HepG2 (cell line): ENCODE measurements around the gene SMOC1. TPM values are rescaled to one million over a fixed set of nuclear protein-coding genes. Genes with fewer than 3 reads are reported as not detected.

Experiments
- ARID4A ChIP-seq: sonication (generic); formaldehyde crosslinking; IDR thresholded peaks from 2 replicates; pipeline ENCODE4 v1.5.0; 2020; ENCODE audit warnings: mild to moderate bottlenecking, missing genetic modification reagents, borderline replicate concordance
- CEBPZ ChIP-seq: IDR thresholded peaks from 2 replicates; pipeline ENCODE4 v1.6.1; 2012; ENCODE audit warnings: low read length, improper control_type of control experiment
- EEA1 ChIP-seq: sonication (generic); formaldehyde crosslinking; IDR thresholded peaks from 2 replicates; pipeline ENCODE4 v1.5.1; 2020; ENCODE audit warnings: mild to moderate bottlenecking, missing genetic modification reagents, borderline replicate concordance
- EZH2 ChIP-seq: conservative IDR thresholded peaks from 2 replicates; pipeline ENCODE4 v1.6.1; 2012; ENCODE audit warnings: mild to moderate bottlenecking, low read depth, low read length, moderate library complexity
- FOXC1 ChIP-seq: sonication (generic); formaldehyde crosslinking; IDR thresholded peaks from 2 replicates; pipeline ENCODE4 v1.8.0; 2022; ENCODE audit warnings: mild to moderate bottlenecking, missing genetic modification reagents, borderline replicate concordance
- GPBP1L1 ChIP-seq: sonication (generic); formaldehyde crosslinking; IDR thresholded peaks from 2 replicates; pipeline ENCODE4 v1.5.0; 2020; ENCODE audit warnings: mild to moderate bottlenecking, missing genetic modification reagents
- IKZF1 ChIP-seq: fragments of 450-650 bp; IDR thresholded peaks from 2 replicates; pipeline ENCODE4 v1.7.1; 2016
- KDM6A ChIP-seq: IDR thresholded peaks from 2 replicates; pipeline ENCODE4 v1.6.1; 2016; ENCODE audit warnings: low read depth
- NFKB2 ChIP-seq: sonication (generic); formaldehyde crosslinking; IDR thresholded peaks from 2 replicates; pipeline ENCODE4 v1.4.0; 2020; ENCODE audit warnings: missing genetic modification reagents, borderline replicate concordance
- NFYC ChIP-seq: IDR thresholded peaks from 2 replicates; pipeline ENCODE4 v1.6.1; 2016; ENCODE audit warnings: missing genetic modification reagents, missing compliant biosample characterization
- POLR2A ChIP-seq, 2 experiments: IDR thresholded peaks; 2 replicates each; pipeline ENCODE4 v1.6.1; 2011; ENCODE audit warnings: low read depth in 2 of 2, low read length in 2 of 2, mild to moderate bottlenecking in 1 of 2, moderate library complexity in 1 of 2; ENCODE audit not compliant: insufficient read depth in 1 of 2
- RELA ChIP-seq: sonication (generic); formaldehyde crosslinking; IDR thresholded peaks from 2 replicates; pipeline ENCODE4 v1.4.0; 2020; ENCODE audit warnings: missing genetic modification reagents
- SPEN ChIP-seq: sonication (generic); formaldehyde crosslinking; IDR thresholded peaks from 2 replicates; pipeline ENCODE4 v1.5.1; 2020; ENCODE audit warnings: low read depth, mild to moderate bottlenecking, missing genetic modification reagents
- STAT5B ChIP-seq: sonication (generic); formaldehyde crosslinking; IDR thresholded peaks from 2 replicates; pipeline ENCODE4 v1.4.0; 2020; ENCODE audit warnings: missing genetic modification reagents
- ZIK1 ChIP-seq: sonication (generic); formaldehyde crosslinking; IDR thresholded peaks from 2 replicates; pipeline ENCODE4 v1.5.0; 2020; ENCODE audit warnings: mild to moderate bottlenecking, low read depth, missing genetic modification reagents, borderline replicate concordance
- ZNF136 ChIP-seq: sonication (generic); formaldehyde crosslinking; IDR thresholded peaks from 2 replicates; pipeline ENCODE4 v1.8.1; 2022; ENCODE audit warnings: low read depth, mild to moderate bottlenecking, moderate library complexity, missing genetic modification reagents
- ZNF205 ChIP-seq: IDR thresholded peaks from 2 replicates; pipeline ENCODE4 v1.6.1; 2018; ENCODE audit warnings: missing biosample characterization, missing genetic modification reagents
- ZNF225 ChIP-seq: sonication (generic); formaldehyde crosslinking; IDR thresholded peaks from 2 replicates; pipeline ENCODE4 v1.4.0; 2020; ENCODE audit warnings: mild to moderate bottlenecking, missing genetic modification reagents
- ZNF292 ChIP-seq: sonication (generic); formaldehyde crosslinking; IDR thresholded peaks from 2 replicates; pipeline ENCODE4 v1.8.1; 2022; ENCODE audit warnings: mild to moderate bottlenecking, low read depth, missing genetic modification reagents, borderline replicate concordance
- ZNF414 ChIP-seq: sonication (generic); formaldehyde crosslinking; IDR thresholded peaks from 2 replicates; pipeline ENCODE4 v1.5.0; 2020; ENCODE audit warnings: missing genetic modification reagents
- ZNF558 ChIP-seq: sonication (generic); formaldehyde crosslinking; IDR thresholded peaks from 2 replicates; pipeline ENCODE4 v1.9.0; 2022; ENCODE audit warnings: mild to moderate bottlenecking, missing genetic modification reagents, borderline replicate concordance
- ZNF672 ChIP-seq: sonication (generic); formaldehyde crosslinking; IDR thresholded peaks from 2 replicates; pipeline ENCODE4 v1.8.1; 2022; ENCODE audit warnings: missing genetic modification reagents
- polyA plus RNA-seq, 8 experiments: library from polyadenylated mRNA; depleted of rRNA in 3 of 8; stranded (reverse) in 7 of 8; unstranded in 1 of 8; fragments of >200 nt; fragmentation: Illumina TruSeq in 4 of 8; extraction: Trizol in 4 of 8; gene quantifications; 2 replicates each; pipeline versions ENCODE4 v1.2.1 to v1.2.3, GENCODE V29; 2011 to 2016; ENCODE audit warnings: low read depth in 4 of 8, missing spikeins in 1 of 8, mixed read lengths in 1 of 8; ENCODE audit not compliant: insufficient read depth in 1 of 8
- total RNA-seq, 5 experiments: library from RNA; depleted of rRNA; stranded (reverse); fragments of >200 nt; fragmentation: Illumina TruSeq; extraction: Trizol; gene quantifications; 2 replicates each; pipeline ENCODE4 v1.2.3, GENCODE V29; 2016; ENCODE audit warnings: low read depth in 1 of 5

The SMOC1 gene
- total and polyA plus RNA-seq, 2 of the 13 experiments (the other 11 are each of a cell fraction or from before 2014, with no cell fraction given) = 17.8 to 35.6 TPM

- TF ChIP-seq ZNF292 (CRISPR knock-in tag) (peak; percentile 52; the same call in 1 of the 2 replicates), NFKB2 (CRISPR knock-in tag) (no peak), STAT5B (CRISPR knock-in tag) (no peak), ZNF558 (CRISPR knock-in tag) (no peak), EEA1 (no peak), GPBP1L1 (CRISPR knock-in tag) (no peak), KDM6A (CRISPR knock-in tag) (no peak), ZNF414 (CRISPR knock-in tag) (no peak), CEBPZ (no peak), POLR2A (IDR thresholded peaks at IDR 0.05; ENCODE audit: insufficient read depth in 1 of 2, low read depth in 2 of 2, low read length in 2 of 2) (no peak), ZNF136 (CRISPR knock-in tag) (no peak), ZNF205 (CRISPR knock-in tag) (peak; percentile 86), NFYC (CRISPR knock-in tag) (no peak; the same call in 1 of the 2 replicates), RELA (CRISPR knock-in tag) (no peak), FOXC1 (CRISPR knock-in tag) (no peak), SPEN (CRISPR knock-in tag) (no peak), ZNF672 (no peak), IKZF1 (no peak), ZNF225 (CRISPR knock-in tag) (no peak), EZH2 (no peak), ZIK1 (CRISPR knock-in tag) (no peak), ARID4A (CRISPR knock-in tag) (no peak)
Measured at GRCh38 chr14:70073924-70074566, 194.8 kb downstream of the SMOC1 start (continued).
